ENCODE results near the gene NPFFR1. TPM values are rescaled to one million over a fixed set of nuclear protein-coding genes. Genes with fewer than 3 reads are reported as not detected.

Gene NPFFR1
- total and polyA plus RNA-seq, 2 experiments from 2014 or later = not detected

- H2AFZ ChIP-seq = no peak overlapping the region
- no peak for DNase-seq (ENCODE audit: low spot score)
- H3K4me2 ChIP-seq = no peak overlapping the region
- H3K9me2 ChIP-seq (replicated peaks; ENCODE audit: insufficient read depth) = no peaks in the 10 kb centered on the region
- H3K36me3 ChIP-seq (replicated peaks; ENCODE audit: insufficient read depth, low read depth) = no peaks in the 10 kb centered on the region
- no peaks in the 10 kb centered on the region for H4K20me1 ChIP-seq (ENCODE audit: insufficient read depth, poor library complexity, severe bottlenecking)
- H3K27ac ChIP-seq = no peak overlapping the region
- WGBS (ENCODE audit: low lambda C conversion rate, missing lambda C conversion rate) = 74% methylated on average over 4 of the region's 4 CpGs
- H3K9me3 ChIP-seq (ENCODE audit: low read depth) = no peaks in the 10 kb centered on the region
- H3K4me1 ChIP-seq (ENCODE audit: insufficient read depth) = no peaks in the 10 kb centered on the region
- H3K79me2 ChIP-seq = no peaks in the 10 kb centered on the region
- H3K4me3 ChIP-seq = no peak overlapping the region
- no peak for TF ChIP-seq EZH2phosphoT487 (IDR thresholded peaks at IDR 0.05; ENCODE audit: low read depth, severe bottlenecking, unreplicated experiment)
- TF ChIP-seq CTCF (IDR thresholded peaks at IDR 0.05; ENCODE audit: poor library complexity) = no peak
- TF ChIP-seq EZH2 (IDR thresholded peaks at IDR 0.05; ENCODE audit: borderline replicate concordance) = no peak
- H3K27me3 ChIP-seq = no peaks in the 10 kb centered on the region
These were observed 22.4 kb upstream of the NPFFR1 start for GRCh38 chr10:70306181-70306705.

- H3K9me3 ChIP-seq (ENCODE audit: low read depth) = no peaks in the 10 kb centered on the region
- no peaks in the 10 kb centered on the region for H3K36me3 ChIP-seq (replicated peaks; ENCODE audit: insufficient read depth, low read depth)
- H3K4me3 ChIP-seq = no peak overlapping the region
- H3K27me3 ChIP-seq = no peaks in the 10 kb centered on the region
- H2AFZ ChIP-seq = no peak overlapping the region
- TF ChIP-seq EZH2phosphoT487 (IDR thresholded peaks at IDR 0.05; ENCODE audit: low read depth, severe bottlenecking, unreplicated experiment) = no peak
- no peak for DNase-seq (ENCODE audit: low spot score)
- H3K4me1 ChIP-seq (ENCODE audit: insufficient read depth) = no peaks in the 10 kb centered on the region
- H3K4me2 ChIP-seq = no peak overlapping the region
- no peaks in the 10 kb centered on the region for H3K9me2 ChIP-seq (replicated peaks; ENCODE audit: insufficient read depth)
- no peaks in the 10 kb centered on the region for H3K79me2 ChIP-seq
- no peak overlapping the region for H3K27ac ChIP-seq
- WGBS (ENCODE audit: low lambda C conversion rate, missing lambda C conversion rate) = 85% methylated on average over 2 of the region's 2 CpGs
- H4K20me1 ChIP-seq (ENCODE audit: insufficient read depth, poor library complexity, severe bottlenecking) = no peaks in the 10 kb centered on the region
These were observed 19.9 kb upstream of the NPFFR1 start for GRCh38 chr10:70303730-70304129.

- 91% methylated on average over 3 of the region's 3 CpGs for WGBS (ENCODE audit: low lambda C conversion rate, missing lambda C conversion rate)
- Histone ChIP-seq H3K79me2 (no peaks in the 10 kb centered on the region), H3K27me3 (no peaks in the 10 kb centered on the region), H3K4me3 (no peak overlapping the region), H3K36me3 (replicated peaks; ENCODE audit: insufficient read depth, low read depth) (no peaks in the 10 kb centered on the region), H4K20me1 (ENCODE audit: insufficient read depth, poor library complexity, severe bottlenecking) (no peaks in the 10 kb centered on the region), H3K27ac (no peak overlapping the region), H3K4me1 (ENCODE audit: insufficient read depth) (no peaks in the 10 kb centered on the region), H2AFZ (no peak overlapping the region), H3K4me2 (no peak overlapping the region), H3K9me2 (replicated peaks; ENCODE audit: insufficient read depth) (no peaks in the 10 kb centered on the region), H3K9me3 (ENCODE audit: low read depth) (no peaks in the 10 kb centered on the region)
- TF ChIP-seq CTCF (IDR thresholded peaks at IDR 0.05; ENCODE audit: poor library complexity) (no peak), EZH2 (IDR thresholded peaks at IDR 0.05; ENCODE audit: borderline replicate concordance) (no peak), EZH2phosphoT487 (IDR thresholded peaks at IDR 0.05; ENCODE audit: low read depth, severe bottlenecking, unreplicated experiment) (no peak)
- no peak for DNase-seq (ENCODE audit: low spot score)
These were observed 18.5 kb upstream of the NPFFR1 start for GRCh38 chr10:70302292-70302691.

- Histone ChIP-seq H3K9me2 (replicated peaks; ENCODE audit: insufficient read depth) (no peaks in the 10 kb centered on the region), H2AFZ (no peak overlapping the region), H3K9me3 (ENCODE audit: low read depth) (no peaks in the 10 kb centered on the region), H3K27me3 (no peaks in the 10 kb centered on the region), H3K79me2 (no peaks in the 10 kb centered on the region), H4K20me1 (ENCODE audit: insufficient read depth, poor library complexity, severe bottlenecking) (no peaks in the 10 kb centered on the region), H3K27ac (no peak overlapping the region), H3K4me1 (ENCODE audit: insufficient read depth) (no peaks in the 10 kb centered on the region), H3K36me3 (replicated peaks; ENCODE audit: insufficient read depth, low read depth) (no peaks in the 10 kb centered on the region), H3K4me2 (no peak overlapping the region), H3K4me3 (no peak overlapping the region)
- TF ChIP-seq CTCF (IDR thresholded peaks at IDR 0.05; ENCODE audit: poor library complexity) (no peak), EZH2 (IDR thresholded peaks at IDR 0.05; ENCODE audit: borderline replicate concordance) (no peak), EZH2phosphoT487 (IDR thresholded peaks at IDR 0.05; ENCODE audit: low read depth, severe bottlenecking, unreplicated experiment) (no peak)
- DNase-seq (ENCODE audit: low spot score) = no peak
- 97% methylated on average over 16 of the region's 19 CpGs for WGBS (ENCODE audit: low lambda C conversion rate, missing lambda C conversion rate)
These were observed 17.2 kb upstream of the NPFFR1 start for GRCh38 chr10:70300908-70301597.
